HG03060 (cell line): ENCODE measurements around the gene TEDC1.

Experiments
- ATAC-seq: cut with Tn5 transposase; IDR thresholded peaks from one replicate; pipeline ENCODE4 v1.9.1; 2021; ENCODE audit warnings: low read depth, moderate number of reproducible peaks; ENCODE audit not compliant: unreplicated experiment

TEDC1 gene

DNA sequence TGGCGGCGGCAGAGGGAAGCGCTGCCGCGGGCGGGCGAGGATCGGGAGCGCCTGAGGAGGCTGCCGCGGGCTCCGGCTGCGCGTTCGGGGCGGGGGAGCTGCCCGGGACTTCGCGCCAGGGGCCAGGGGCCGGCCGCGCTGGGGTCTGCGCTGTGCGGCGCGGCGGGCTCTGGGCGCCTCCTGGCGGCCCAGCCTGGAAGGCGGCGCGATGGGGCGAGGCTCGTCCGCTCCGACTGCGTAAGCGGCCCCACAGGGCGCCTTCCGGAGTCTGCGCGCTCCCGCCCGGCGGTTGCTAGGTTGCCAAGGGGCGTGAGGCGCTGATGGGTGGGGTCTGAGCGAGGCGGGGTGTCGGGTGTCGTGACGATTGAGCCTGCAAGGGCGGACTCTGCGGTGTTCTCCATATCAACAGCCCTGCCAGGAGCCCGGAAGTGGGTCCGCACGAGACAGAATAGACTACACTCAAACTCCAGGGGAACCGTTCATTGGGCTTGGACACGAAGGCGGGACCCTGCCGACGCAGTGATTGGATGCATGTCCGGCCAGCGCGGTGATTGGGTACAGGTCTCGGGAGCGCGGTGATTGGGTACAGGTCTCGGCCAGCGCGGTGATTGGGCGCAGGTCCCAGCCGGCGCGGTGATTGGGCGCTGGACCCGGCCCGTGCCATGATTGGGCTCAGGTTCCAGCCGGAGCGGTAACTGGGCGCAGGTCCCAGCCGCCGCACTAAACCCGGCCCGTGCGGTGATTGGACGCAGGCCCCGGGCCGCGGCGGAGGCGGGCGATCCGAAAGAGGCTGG lies at the start of gene TEDC1:
Gene TEDC1, plus strand, starts transcription at position 675 of the 794 bp plus-strand sequence. CDS start 130 bp downstream, outside the sequence.
- peak; percentile 79 for ATAC-seq

DNA sequence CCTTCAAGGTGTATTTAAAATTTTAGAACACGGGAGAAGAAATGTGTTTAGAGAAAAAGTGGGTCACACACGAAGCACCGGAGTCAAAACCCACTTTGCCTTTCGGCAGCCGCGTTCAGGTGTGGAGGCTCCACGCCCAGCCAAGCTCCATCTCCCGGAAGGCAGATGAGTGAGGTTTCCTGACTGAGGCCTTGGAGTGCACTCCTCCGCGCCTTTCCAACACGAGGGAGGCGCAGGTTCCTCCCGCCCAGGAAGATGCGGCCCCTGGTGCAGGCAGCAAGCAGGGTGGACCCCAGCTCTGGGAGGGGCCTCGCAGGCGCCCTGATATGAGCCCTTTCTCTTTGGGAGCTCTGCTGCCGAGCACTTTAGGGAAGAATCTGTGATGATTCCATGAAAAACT lies 48.9 kb upstream of the TEDC1 start:
- ATAC-seq = no peak

DNA sequence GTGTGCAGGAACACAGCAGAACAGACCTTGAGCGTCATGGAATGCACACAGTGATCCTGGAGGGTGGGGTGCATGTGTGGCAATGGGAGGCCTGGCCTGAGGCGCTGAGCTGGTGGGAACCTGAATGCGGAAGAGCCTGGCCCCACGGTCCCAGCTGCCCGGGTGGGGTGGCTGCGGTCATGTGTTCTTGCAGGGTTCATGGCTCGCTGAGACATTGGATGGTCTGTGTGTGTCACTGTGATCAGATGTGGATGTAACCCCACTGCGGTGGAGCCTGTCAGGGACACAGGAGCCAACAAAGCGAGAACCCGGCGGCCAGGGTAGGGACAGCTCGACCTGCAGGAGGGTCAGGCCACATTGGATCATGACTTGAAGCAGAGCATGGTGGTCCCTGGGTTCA lies 48.2 kb upstream of the TEDC1 start:
- ATAC-seq = no peak

- no peak for ATAC-seq
Measured at GRCh38 chr14:105444859-105445258, 46.2 kb upstream of the TEDC1 start.

DNA sequence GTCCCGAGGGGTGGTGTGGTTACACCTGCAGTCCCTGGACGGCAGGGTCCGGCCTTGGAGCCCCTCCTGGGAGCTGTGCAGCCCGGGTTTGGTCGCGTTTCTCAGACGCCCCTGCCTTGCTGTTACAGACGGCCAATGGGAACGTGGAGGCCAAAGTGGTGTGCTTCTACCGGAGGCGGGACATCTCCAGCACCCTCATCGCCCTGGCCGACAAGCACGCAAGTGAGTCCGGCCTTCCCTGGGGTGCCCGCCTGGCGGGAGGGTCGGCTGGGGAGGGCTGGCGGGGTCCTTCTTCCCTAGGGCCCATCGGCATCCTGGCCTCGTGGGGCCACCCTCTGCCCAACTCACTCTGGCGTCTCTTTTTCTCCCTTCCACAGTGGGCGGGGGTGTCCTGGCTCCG lies 45.8 kb upstream of the TEDC1 start:
- ATAC-seq = no peak

- no peak for ATAC-seq
Measured at GRCh38 chr14:105445901-105446845, 44.9 kb upstream of the TEDC1 start.

DNA sequence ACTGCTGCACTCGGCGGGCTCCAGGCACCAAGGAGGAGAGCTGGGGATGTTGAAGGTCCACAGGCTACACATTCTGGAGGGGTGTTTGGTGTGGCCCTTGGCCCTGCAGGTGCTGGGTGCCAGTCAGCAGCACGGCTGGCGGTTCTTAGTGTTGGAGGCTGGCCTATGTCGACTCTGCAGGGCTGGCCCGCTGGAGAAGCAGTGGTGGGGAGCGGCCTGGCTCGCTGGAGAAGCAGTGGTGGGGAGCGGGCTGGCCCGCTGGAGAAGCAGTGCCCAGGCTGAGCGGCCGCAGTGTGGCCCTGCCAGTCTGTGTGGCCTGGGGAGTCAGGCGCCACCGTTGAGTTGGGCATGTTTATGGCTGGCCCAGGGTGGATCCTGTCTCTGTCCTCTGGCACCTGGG lies 44.1 kb upstream of the TEDC1 start:
- ATAC-seq = no peak

- ATAC-seq = no peak
Measured at GRCh38 chr14:105447651-105448640, 43.1 kb upstream of the TEDC1 start.

DNA sequence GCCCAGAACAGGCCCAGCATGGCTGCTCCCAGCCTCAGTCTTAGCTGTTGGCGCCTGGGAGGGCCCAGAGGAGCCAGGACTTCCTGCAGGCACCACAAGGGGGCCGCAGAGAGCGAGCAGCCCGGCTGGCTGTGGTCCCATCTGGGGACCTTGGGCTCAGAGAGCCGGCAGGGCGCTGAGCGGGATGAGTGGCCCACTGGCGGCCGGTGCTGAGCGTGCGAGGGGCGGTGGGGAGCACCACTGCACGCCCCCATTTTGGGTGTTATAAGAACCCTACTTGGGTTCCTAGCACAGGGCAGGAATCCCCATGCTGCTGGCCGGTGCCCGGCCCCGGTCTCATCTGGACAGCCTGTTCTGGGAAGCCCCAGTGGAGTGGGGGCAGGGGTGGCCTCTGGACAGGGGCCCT lies 42.3 kb upstream of the TEDC1 start:
- ATAC-seq = no peak

DNA sequence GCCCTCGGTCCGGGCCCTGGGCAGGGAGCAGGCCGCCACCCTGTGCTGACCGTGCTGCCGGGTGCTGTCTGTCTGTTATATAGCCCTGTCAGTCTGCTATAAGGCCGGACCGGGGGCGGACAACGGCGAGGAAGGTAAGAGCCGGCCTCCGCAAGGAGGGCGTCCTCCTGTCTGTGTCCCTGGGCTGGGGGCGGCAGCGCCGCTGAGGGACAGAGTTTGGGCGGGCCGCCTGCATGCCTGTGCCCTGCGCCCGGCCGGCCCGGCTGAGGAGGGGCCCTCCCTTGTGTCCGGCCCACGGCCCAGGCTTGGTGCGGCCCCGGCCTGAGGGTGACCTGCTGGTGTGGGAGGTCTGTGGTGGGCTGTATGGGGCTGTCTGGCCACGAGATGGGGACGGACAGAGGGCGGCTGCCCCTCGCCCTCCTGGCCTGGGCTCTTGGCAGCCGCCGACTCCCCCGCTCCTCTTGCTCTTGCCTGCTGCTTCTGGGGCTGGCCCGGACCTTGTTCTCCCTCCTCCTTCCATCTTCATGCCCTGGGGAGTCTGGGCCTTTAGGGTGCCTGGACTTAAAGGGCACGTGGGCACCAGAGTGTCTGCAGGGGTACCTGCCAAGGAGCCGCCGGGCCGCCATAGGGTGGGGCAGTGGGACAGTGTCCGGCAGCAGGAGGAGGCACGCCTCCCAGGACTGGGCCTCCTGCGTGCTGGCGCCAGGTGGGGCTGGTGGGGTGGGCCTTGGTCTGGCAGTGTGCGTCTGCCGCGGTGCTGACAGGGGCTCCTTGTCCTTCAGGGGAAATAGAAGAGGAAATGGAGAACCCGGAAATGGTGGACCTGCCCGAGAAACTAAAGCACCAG lies 41.5 kb upstream of the TEDC1 start:
- no peak for ATAC-seq

GRCh38 chr14:105450123-105450505 lies 40.9 kb upstream of the TEDC1 start:
- ATAC-seq = no peak

DNA sequence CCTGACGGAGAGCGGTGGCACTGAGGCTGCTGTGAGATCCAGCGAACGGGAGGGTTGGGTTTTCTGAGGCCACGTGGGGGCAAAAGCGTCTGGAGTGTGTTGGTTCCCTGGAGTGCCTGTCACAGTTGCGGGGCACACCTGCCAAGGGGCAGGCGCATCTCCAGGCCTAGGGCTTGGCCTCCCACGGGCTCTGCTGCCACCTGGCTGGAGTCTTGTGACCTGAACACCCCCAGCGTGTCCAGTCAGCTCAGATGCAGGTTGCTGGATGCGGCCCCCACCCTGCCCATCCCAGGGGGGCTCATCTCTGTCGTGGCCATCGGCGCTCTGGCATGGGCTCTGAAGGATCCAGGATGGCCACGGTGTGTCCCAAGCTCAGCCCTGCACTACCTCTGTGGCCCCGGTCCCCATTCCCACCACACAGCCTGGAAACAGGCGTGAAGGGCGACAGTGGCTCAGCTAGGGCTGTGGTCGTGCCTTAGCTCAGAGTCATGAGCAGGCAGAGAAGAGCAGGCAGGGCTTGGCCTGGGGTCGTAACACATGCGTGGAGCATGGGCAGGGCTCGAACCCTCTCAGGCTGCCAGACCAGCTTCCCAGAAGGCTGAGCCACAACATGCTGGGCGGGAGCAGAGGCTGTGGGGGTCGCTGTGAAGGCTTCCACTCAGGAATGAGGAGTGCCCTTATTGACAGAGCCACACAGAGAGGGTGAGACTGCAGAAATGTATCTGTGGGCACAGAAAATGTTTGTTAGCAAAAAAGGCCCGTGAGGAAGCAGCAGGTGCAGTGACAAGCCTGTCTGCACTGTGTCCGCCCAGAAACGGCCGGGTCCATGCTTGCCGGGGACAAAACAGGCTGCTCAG lies 40.0 kb upstream of the TEDC1 start:
- ATAC-seq = no peak

DNA sequence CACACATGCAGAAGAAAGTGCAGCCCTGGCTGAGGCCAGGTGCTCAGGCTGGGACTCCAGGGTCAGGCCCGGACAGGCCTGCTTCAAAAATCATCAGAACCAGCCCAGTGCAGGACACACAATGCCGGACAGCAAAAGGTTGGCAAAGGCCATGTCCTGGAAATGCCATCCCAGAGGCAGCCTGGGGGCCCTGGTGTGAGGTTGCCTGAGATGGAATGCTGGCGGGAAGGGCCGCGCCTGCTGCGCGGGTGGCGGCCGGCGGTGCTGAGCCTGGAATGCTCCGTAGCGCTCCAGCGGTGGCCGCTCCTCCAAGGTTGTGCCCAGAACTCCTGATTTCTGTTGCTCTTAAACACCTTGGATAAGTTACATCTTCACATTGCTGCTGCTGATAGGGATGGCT lies 38.1 kb upstream of the TEDC1 start:
- ATAC-seq = no peak

- ATAC-seq = no peak
Measured at GRCh38 chr14:105453847-105454246, 37.2 kb upstream of the TEDC1 start.

DNA sequence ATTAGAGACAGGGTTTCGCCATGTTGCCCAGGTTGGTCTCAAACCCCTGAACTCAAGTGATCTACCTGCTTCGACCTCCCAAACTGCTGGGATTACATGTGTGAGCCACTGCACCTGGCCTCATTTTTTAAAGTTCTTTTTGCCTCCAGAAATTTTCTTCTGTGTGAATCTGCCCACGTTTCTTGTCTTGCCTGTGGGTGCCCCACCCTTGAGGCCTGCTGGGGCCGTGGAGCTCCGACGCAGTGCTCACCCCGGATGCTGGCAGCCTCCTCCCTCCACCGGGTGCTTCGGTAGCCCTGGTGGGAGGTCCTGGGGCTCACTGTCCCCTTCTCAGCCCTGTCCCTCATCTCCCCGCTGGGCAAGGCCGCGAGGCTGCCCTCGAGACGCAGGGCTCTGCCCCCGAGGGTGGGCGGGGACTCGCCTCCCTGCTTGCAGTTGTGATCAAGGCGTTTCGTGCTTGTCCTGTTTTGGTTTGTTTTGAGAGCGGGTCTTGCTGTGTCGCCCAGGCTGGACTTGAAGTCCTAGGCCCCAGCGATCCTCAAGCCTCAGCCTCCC lies 35.9 kb upstream of the TEDC1 start:
- ATAC-seq = no peak

DNA sequence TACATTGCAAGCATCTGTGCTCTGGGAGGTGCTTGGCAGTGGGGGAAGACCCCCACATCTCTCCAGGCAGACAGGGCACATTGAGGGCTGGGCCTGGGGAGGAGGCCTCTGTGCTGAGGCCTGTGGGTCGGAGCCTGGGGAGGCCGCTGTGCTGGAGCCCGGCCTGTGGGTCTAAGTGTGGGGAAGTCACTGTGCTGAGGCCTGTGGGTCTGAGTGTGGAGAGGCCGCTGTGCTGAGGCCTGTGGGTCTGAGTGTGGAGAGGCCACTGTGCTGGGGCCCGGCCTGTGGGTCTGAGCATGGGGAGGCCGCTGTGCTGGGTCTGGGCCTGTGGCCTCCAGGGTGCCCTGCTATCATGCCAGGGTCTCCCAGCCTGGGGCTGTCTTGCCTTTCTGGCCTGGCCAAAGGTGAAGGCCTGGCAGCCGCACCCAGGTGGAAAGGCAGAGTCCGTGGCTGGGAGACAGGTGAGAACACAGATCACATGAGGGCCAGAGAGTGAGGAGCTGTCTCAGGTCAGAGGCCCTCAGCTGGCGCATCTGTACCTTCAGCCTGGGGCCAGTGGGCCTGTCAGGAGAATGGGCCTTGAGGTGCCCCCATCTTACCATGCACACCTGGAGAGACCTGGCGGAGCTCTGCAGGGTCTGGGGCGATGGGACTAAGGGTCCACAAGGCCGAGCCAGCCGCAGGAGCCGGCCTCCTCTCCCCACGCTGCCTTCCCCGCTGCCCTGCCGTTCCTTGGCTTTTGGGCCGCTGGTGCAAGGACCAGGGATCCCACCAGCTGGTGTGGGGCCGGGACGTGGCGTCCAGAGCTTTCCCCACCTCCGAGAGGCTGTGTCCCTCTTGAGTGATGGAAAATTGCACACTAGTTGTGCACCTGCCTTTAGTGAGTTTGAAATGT lies 35.0 kb upstream of the TEDC1 start:
- ATAC-seq = no peak
